NCI-H526 (cell line): ENCODE data around the gene LBP.
"Not testable (repeated sequence)": the region's sequence is repeated elsewhere in the genome, so short reads cannot be mapped to it uniquely, and the experiment has no call there.

Experiments used
- DNase-seq, 2 experiments: peaks; one replicate each; lab custom pipeline; 2025; lab: John Stamatoyannopoulos, UW

LBP gene

DNA sequence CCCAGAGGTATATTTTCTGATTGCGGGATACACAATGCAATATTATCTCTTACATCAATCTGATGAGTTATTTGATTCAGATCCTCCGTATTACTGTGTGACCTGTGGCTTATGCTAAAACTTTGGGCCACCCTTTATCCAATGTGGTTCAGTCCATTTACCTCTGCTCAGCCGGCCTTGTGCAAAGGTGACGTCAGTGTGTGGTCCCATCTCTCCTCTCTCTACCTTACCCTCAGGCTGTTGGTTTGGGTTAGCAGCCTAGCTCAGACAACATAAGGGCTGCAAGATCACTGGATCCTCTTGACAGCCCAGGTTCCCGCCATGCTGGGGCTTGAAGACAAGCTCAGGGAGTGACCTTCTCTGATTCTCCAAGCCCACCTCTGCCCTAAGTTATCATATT lies 55.8 kb downstream of the LBP start:
- no peak for DNase-seq

DNA sequence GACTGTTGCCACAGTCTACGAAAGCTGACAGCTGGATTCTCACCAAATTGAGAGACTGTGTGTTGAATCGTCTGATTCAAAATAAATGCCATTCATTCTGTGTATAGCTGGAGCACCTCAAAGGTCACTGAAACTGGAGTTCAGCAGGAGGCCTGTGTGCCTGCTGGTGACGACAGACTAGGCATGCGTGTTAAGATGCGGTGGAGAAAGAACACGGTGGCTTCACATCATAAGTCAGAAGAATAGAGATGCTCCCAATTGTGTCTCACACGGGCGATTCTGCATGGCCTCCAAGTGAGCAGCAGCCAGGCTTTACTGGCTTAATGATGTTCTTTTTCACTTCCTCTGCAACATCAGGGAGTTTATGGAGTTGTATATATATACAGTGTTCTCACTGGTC lies 56.5 kb downstream of the LBP start:
- DNase-seq = no peak

DNA sequence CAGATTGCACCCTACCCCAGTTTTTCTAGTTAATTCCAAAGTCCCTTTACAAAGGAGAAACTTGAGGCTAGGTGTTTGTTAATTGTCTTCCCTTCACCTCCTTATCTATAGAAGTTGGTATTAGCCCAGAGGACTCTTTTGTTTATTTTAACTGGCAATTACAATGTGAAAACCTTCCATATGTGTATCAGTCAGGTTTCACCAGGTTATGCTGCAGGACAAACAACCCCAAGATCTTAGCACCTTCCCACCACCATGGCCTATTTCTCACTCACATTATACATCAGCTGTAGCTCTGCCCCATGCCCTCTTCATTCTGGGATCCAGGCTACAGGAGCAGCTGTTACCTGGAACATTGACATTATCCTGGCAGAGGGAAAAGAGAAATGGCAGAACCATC lies 57.7 kb downstream of the LBP start:
- DNase-seq = no peak

DNA sequence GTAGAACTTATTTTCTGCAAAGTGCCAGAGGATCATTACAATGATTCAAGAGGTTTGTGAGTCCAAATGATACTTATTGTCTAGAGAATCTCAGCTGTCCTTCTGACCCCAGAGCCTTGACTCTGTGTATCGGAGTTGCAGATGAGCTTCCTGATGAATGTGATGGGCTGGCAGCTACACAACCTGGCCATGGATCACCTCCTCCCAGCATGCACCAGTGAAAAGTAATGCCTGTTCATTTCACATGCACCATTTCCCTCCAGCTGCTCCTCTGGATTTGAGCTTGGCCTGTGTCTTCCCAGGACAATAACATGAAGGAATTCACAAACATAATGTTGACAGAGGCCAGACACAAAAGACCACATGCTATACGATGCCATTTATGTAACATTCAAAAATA lies 58.9 kb downstream of the LBP start:
- no peak for DNase-seq

DNA sequence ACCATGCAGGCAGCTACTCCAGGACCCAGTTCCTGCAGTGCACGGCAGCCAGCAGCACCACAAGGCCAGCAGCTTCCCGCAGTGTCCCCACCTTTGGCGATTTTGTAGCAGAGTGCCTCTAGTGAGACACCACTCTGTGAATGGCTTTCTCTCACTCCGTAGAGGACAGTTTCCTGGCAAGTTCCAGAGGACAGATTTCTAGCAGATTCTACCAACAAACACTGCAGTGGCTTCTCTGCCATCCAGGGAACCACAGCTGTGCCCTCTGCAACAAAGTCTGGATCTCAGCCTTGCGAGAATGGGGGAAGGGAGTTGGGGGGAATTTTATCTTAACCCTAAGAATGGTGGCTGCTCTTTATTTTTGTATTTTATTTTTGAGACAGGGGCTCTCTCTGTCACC lies 60.2 kb downstream of the LBP start:
- no peak for DNase-seq

DNA sequence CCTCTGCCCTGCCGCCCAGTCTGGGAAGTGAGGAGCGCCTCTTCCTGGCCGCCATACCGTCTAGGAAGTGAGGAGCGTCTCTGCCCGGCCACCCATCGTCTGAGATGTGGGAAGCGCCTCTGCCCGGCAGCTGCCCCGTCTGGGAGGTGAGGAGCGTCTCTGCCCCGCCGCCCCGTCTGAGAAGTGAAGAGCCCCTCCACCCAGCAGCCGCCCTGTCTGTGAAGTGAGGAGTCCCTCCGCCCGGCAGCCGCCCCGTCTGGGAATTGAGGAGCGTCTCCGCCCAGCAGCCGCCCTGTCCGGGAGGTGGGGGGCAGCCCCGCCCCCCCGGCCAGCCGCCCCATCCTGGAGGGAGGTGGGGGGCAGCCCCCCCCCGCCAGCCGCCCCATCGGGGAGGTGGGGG lies 61.0 kb downstream of the LBP start:
- no peak for DNase-seq

DNA sequence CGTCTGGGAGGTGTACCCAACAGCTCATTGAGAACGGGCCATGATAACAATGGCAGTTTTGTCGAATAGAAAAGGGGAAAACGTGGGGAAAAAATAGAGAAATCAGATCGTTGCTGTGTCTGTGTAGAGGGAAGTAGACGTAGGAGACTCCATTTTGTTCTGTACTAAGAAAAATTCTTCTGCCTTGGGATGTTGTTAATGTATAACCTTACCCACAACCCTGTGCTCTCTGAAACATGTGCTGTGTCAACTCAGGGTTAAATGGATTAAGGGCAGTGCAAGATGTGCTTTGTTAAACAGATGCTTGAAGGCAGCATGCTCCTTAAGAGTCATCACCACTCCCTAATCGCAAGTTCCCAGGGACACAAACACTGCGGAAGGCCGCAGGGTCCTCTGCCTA lies 61.5 kb downstream of the LBP start:
- not testable (repeated sequence) for DNase-seq

DNA sequence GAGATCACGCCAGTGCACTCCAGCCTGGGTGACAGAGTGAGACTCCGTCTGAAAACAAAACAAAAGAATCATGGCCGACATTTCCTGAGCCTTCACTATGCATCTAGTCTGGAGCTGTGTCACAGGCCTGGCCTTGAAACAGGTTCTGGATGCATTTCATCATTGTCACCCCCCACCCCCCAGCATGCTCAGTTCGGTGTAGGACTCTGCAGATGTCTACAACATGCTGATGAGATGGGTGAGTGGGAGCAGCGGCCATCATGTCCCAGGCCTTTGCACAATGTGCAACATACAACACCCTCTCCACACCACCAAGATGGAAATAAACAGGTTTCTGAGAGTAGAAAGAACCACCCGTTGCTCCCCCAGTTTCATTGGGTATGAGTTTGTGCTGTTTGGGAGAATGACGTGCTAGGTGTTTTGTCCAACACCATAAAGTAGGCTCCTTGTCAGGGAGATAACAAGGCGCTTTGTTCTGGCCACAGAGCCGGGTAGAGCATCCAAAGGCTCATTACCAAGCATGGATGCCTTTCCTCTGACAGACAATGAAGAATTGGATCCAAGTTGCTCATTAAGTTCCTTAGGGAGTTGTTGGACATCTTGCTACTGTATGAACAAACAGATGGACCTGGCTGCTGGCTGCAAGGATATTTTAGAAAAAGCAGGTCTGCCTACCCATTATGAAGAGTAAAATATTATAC lies 66.7 kb downstream of the LBP start:
- DNase-seq = no peak

DNA sequence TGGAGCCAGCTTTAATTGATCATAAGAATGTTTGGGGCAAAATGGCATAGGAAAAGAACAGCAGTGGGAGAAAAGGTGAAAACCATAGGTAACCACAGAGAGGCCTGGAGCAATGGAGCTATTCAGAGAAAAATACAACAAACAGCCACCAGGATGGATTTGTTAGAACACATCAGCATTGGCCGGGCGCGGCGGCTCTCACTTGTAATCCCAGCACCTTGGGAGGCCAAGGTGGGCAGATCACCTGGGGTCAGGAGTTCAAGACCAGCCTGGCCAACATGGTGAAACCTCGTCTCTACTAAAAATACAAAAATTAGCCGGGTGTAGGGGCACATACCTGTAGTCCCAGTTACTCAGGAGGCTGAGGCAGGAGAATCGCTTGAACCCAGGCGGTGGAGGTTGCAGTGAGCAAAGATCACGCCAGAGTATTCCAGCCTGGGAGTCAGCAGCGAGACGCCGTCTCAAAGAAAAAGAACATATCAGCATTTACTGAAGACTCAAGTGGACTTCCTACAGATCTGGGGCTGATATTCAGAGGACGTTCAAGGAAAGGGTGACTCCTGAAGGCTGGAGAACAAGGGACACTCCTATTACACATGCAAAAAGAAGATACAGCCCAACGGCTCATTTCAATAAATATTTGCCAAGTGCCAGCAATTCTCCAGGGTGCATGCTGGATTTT lies 68.6 kb downstream of the LBP start:
- no peak for DNase-seq

DNA sequence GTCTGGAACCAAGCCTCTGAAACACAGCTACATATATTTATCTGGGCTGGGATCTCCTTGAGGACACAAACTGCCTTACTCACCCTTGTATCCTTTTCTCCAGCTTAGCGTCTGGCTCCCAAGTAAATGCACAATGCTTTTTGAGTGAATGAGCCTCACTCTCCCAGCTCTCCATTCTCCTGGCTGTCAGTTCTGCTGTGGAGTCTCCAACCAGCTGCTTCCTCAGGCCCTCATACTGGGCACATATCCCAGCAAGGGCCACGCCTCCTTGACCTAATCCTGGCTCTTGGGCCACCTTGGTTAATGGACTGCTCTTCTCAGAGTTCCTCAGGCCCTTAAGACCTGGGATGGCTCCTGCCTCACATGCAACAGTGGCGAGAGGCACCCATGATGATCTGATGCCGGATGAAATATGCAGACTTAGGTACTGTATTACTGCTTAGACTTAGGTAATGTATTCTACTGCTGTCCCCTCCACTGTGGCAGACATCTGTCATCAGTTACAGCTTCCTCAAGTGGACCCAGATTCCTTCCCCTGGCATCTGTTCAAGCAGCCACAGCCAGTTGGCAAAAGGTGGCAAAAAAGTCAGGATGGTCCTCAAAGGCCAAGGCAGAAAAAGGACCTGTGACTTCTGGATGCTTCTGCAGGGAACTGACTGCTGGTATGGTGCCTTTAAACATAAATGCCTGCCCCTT lies 72.4 kb downstream of the LBP start:
- no peak for DNase-seq

DNA sequence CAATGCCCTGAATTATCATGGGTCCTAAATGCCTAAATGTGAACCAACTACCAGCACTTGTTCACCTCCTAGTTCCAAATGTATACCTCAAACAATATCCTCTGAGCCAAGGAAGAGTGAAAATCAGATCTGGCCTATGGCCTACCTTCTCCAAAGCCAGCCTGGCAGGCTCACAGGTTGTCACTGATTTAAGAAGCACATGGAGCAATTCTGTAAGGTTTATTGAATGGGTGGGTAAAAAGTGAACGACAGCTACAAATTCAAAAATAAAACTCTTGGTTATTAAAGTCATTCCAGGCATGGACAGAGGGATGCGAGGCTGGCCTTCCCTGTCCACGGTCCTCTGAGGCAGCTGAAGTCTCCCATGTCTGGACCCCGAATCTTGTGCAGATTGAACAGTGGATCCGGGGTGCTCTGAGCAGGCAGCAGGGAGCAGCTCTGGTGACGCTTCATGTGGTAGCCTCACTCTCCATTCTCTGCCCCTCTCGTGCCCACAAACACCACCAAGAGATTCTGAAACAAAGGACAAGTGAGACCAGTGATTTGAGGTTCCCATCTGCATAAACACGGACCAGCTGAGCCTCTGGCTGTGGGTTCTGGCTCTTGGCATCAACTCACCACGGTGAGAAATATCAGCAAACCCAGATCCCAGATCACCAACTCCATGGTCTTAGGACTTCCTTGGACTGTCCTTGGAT lies 74.3 kb downstream of the LBP start:
- no peak for DNase-seq

DNA sequence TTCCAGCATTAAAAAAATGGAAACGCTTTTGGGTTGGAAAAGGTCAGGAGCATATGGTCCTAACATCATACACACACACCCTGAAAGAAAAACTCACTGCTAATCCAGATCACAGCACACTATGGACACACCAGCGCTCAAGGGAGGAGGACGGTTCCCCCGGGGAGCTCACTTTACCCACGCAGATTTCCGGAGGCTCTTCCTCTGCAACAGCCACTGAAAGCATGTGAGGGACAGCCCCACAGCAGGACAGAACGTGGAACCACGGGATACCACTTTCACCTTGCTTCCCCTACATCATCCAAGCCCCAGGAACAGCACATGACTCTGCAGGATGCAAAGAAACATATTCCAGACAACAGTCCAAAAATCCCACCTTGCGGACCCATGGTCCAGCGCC lies 75.6 kb downstream of the LBP start:
- no peak for DNase-seq

DNA sequence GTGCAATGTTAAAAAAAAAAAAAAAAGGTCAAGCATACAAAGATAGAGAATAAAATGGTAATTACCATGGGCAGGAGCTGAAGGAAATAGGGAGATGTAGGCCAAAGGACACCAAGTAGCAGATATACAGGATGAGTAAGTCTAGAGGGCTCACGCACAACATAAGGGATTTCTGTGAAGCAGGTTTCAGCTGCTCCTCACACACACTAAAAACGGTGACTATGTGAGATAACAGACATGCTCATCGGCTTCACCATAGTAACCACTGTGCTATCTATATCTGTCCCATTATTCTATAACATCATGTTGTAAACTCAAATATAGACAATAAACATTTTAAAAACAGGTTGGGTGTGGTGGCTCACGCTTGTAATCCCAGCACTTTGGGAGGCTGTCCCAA lies 77.3 kb downstream of the LBP start:
- DNase-seq = no peak

DNA sequence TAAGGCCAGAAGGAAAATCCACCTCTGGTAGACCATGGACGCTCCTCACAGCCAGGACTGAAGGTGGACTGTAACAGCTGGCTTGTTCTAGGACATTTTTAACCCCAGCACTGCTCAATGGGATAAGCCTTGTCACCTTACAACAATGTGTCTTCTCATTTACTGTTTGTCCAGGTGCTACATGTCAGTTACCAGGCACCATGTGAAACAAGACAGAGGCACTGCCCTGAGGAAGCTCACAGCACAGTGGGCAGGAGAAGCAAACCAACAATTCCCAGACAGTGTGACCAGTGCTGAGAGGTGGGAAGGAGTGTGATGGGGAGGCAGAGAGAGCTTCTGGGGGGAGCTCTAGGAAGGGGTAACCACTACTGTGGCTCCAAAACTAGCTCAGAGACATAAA lies 78.1 kb downstream of the LBP start:
- DNase-seq = no peak

DNA sequence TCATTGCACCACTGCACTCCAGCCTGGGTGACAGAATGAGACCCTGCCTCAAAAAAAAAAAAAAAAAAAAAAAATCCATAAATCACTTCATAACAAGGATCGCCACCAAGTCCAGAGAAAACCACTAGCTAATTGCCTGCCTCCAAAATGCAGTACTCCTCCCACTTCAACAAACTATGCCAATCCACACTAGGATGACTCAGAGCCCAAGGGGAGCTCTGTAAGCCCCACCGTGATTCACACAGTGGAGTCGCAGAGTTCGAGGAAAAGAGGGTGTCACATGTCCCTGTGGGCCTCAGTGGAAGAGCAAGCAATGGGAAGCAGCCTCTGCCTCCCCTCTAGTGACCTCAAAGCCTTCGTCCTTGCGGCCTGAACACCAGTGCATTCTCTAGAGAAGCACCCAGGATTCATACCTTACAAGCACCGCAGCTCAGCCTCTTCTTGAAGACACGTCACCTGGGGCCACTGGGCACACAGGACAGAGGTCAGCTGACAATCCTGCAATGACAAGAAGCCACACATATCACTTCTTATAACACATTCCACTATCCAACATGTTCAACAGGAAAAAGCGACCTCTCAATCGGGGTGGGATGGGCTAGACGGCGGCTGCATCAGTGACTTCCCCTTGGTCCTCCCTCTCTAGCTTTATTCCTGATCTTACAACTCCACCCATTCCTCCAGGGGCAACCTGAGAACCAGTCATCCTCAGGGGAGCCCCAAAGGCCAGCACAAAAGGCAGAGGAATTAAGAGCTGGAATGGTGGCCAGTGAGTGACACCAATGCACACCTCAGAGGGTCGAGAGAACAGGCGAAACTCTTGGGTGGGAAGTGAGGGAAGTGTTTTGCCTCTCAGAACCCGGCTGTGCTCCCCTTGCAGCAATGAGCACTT lies 80.0 kb downstream of the LBP start:
- DNase-seq = no peak
